HepG2 (cell line): Measurements from ENCODE around the gene FOLR2. TPM values are rescaled to one million over a fixed set of nuclear protein-coding genes. Genes with fewer than 3 reads are reported as not detected.

Experiments
- ATAC-seq: fragments of 200-7000 bp; cut with Tn5 transposase; 3 replicates; pipeline ENCODE4 v1.9.1; 2020; ENCODE audit warnings: mild to moderate bottlenecking, moderate library complexity
- BruUV-seq: library from RNA; stranded (reverse); fragments of 400-500 nt; replicated peaks from 2 replicates; lab custom pipeline; 2021; lab: Mats Ljungman, UMichigan
- CTCF ChIA-PET: fragments of 300-600 bp; formaldehyde crosslinking; extraction: SDS; loops from one replicate; lab custom pipeline; 2021; ENCODE audit warnings: low total read pairs, inconsistent platforms, low intra/inter-chr PET ratio; lab: Yijun Ruan, JAX
- POLR2A ChIA-PET: fragments of 350-600 bp; sonication (Branson Sonifier 250); formaldehyde crosslinking; loops from one replicate; lab custom pipeline; 2020; ENCODE audit warnings: antibody characterized with exemption, inconsistent platforms; lab: Yijun Ruan, JAX
- DNase-seq: peaks from one replicate; pipeline ENCODE4 v3.0.0-alpha.2; 2015; ENCODE audit warnings: low spot score
- FAIRE-seq: peaks from 3 replicates; lab custom pipeline; 2011; peaks lifted over from hg19 to GRCh38; lab: Jason Lieb, UNC
- H2AFZ ChIP-seq: one replicate; pipeline ENCODE4 v1.6.1; 2011; ENCODE audit warnings: low read length, inconsistent platforms
- H3K27ac ChIP-seq: fragments of 300-600 bp; 3 replicates; pipeline ENCODE4 v1.8.0; 2011; ENCODE audit warnings: mixed run types, mild to moderate bottlenecking, mixed read lengths, low read length, inconsistent platforms; ENCODE audit not compliant: insufficient read depth; ENCODE audit errors: extremely low read length
- H3K27me3 ChIP-seq, 2 experiments: fragments of 200-600 bp in 1 of 2; 2 replicates in 1 of 2; 3 replicates in 1 of 2; pipeline versions ENCODE4 v1.6.0 to v1.8.0; 2011; ENCODE audit warnings: low read length in 2 of 2, mild to moderate bottlenecking in 2 of 2, moderate library complexity in 2 of 2, inconsistent platforms in 1 of 2; ENCODE audit not compliant: insufficient read depth in 2 of 2, control insufficient read depth in 1 of 2
- H3K36me3 ChIP-seq, 2 experiments: fragments of 200-600 bp in 1 of 2; replicated peaks in 1 of 2; 2 replicates in 1 of 2; 3 replicates in 1 of 2; pipeline versions ENCODE4 v1.5.1 to v1.8.0; 2011; ENCODE audit warnings: low read length in 2 of 2, inconsistent platforms in 1 of 2; ENCODE audit not compliant: insufficient read depth in 2 of 2, control insufficient read depth in 1 of 2
- H3K4me1 ChIP-seq: 2 replicates; pipeline ENCODE4 v1.5.1; 2012; ENCODE audit warnings: low read length, inconsistent platforms; ENCODE audit not compliant: insufficient read depth
- H3K4me2 ChIP-seq: 2 replicates; pipeline ENCODE4 v1.6.0; 2011; ENCODE audit warnings: low read depth, low read length, inconsistent platforms
- H3K4me3 ChIP-seq, 3 experiments: fragments of 200-600 bp in 1 of 3; sonication (generic), shearing (Covaris generic) in 1 of 3; replicated peaks in 1 of 3; 2 replicates each; pipeline ENCODE4 v1.5.1; 2011 to 2016; ENCODE audit warnings: low read length in 3 of 3, inconsistent platforms in 2 of 3, low read depth in 2 of 3, mild to moderate bottlenecking in 2 of 3, control low read depth in 1 of 3, mixed read lengths in 1 of 3; ENCODE audit not compliant: insufficient read depth in 1 of 3
- H3K79me2 ChIP-seq: one replicate; pipeline ENCODE4 v1.6.1; 2011; ENCODE audit warnings: low read length, inconsistent platforms; ENCODE audit not compliant: insufficient read depth
- H3K9ac ChIP-seq: 2 replicates; pipeline ENCODE4 v1.6.0; 2011; ENCODE audit warnings: mild to moderate bottlenecking, low read depth, low read length, inconsistent platforms; ENCODE audit not compliant: insufficient read depth
- H3K9me3 ChIP-seq: 2 replicates; pipeline ENCODE4 v1.5.1; 2012; ENCODE audit warnings: mild to moderate bottlenecking, low read length
- H4K20me1 ChIP-seq: 2 replicates; pipeline ENCODE4 v1.6.0; 2011; ENCODE audit warnings: inconsistent platforms, mild to moderate bottlenecking, low read length, moderate library complexity; ENCODE audit not compliant: insufficient read depth
- CEBPG ChIP-seq: IDR thresholded peaks from 2 replicates; pipeline ENCODE4 v1.6.1; 2016
- ELK4 ChIP-seq: sonication (generic); formaldehyde crosslinking; IDR thresholded peaks from 2 replicates; pipeline ENCODE4 v1.9.0; 2021; ENCODE audit warnings: missing genetic modification reagents, borderline replicate concordance
- HNF4A ChIP-seq: sonication (generic); formaldehyde crosslinking; IDR thresholded peaks from 2 replicates; pipeline ENCODE4 v1.4.0; 2020; ENCODE audit warnings: missing genetic modification reagents
- HOXA9 ChIP-seq: sonication (generic); formaldehyde crosslinking; IDR thresholded peaks from 2 replicates; pipeline ENCODE4 v1.8.1; 2022; ENCODE audit warnings: missing genetic modification reagents, mild to moderate bottlenecking, moderate library complexity, borderline replicate concordance
- KDM2A ChIP-seq: sonication (generic); formaldehyde crosslinking; IDR thresholded peaks from 2 replicates; pipeline ENCODE4 v1.4.0; 2020; ENCODE audit warnings: low read depth, missing genetic modification reagents, borderline replicate concordance
- KDM5B ChIP-seq: sonication (generic); formaldehyde crosslinking; IDR thresholded peaks from 2 replicates; pipeline ENCODE4 v1.4.0; 2020; ENCODE audit warnings: missing genetic modification reagents, mild to moderate bottlenecking, borderline replicate concordance
- KMT2A ChIP-seq: sonication (generic); formaldehyde crosslinking; IDR thresholded peaks from 2 replicates; pipeline ENCODE4 v1.4.0; 2020; ENCODE audit warnings: missing genetic modification reagents
- MEIS2 ChIP-seq: sonication (generic); formaldehyde crosslinking; IDR thresholded peaks from 2 replicates; pipeline ENCODE4 v1.9.0; 2021; ENCODE audit warnings: mild to moderate bottlenecking, missing genetic modification reagents
- MIER3 ChIP-seq: IDR thresholded peaks from 2 replicates; pipeline ENCODE4 v1.6.1; 2016; ENCODE audit warnings: missing compliant biosample characterization, borderline replicate concordance
- NFYC ChIP-seq: IDR thresholded peaks from 2 replicates; pipeline ENCODE4 v1.6.1; 2016; ENCODE audit warnings: missing genetic modification reagents, missing compliant biosample characterization
- SKIL ChIP-seq: sonication (generic); formaldehyde crosslinking; IDR thresholded peaks from 2 replicates; pipeline ENCODE4 v1.8.0; 2022; ENCODE audit warnings: missing genetic modification reagents, mild to moderate bottlenecking, moderate library complexity, borderline replicate concordance
- SP2 ChIP-seq: sonication (generic); formaldehyde crosslinking; IDR thresholded peaks from 2 replicates; pipeline ENCODE4 v1.5.1; 2020; ENCODE audit warnings: mild to moderate bottlenecking, missing genetic modification reagents
- SP4 ChIP-seq: sonication (generic); formaldehyde crosslinking; IDR thresholded peaks from 2 replicates; pipeline ENCODE4 v1.8.1; 2023; ENCODE audit warnings: mild to moderate bottlenecking, missing genetic modification reagents
- SYNCRIP ChIP-seq: fragments of 200-400 bp; formaldehyde crosslinking; IDR thresholded peaks from 2 replicates; pipeline ENCODE4 v1.6.1; 2018; ENCODE audit warnings: mild to moderate bottlenecking, low read depth, low read length; ENCODE audit not compliant: insufficient read depth
- TFE3 ChIP-seq: IDR thresholded peaks from 2 replicates; pipeline ENCODE4 v1.6.1; 2016
- XBP1 ChIP-seq: sonication (generic); formaldehyde crosslinking; IDR thresholded peaks from 2 replicates; pipeline ENCODE4 v1.5.0; 2020; ENCODE audit warnings: missing genetic modification reagents
- ZFYVE20 ChIP-seq: sonication (generic); formaldehyde crosslinking; IDR thresholded peaks from 2 replicates; pipeline ENCODE4 v1.8.0; 2023; ENCODE audit warnings: low read depth, mild to moderate bottlenecking, moderate library complexity, missing genetic modification reagents, borderline replicate concordance
- ZNF224 ChIP-seq: sonication (generic); formaldehyde crosslinking; IDR thresholded peaks from 2 replicates; pipeline ENCODE4 v1.5.0; 2020; ENCODE audit warnings: mild to moderate bottlenecking, missing genetic modification reagents
- ZSCAN12 ChIP-seq: sonication (generic); formaldehyde crosslinking; IDR thresholded peaks from 2 replicates; pipeline ENCODE4 v1.9.0; 2021; ENCODE audit warnings: mild to moderate bottlenecking, missing genetic modification reagents
- WGBS: methylation state at CpG from one replicate; pipeline ENCODE4 v1.1.6; 2017; ENCODE audit warnings: low lambda C conversion rate; 5-methylcytosine and 5-hydroxymethylcytosine counted together
- in situ Hi-C: cut with HindIII; loops from 2 replicates; pipeline ENCODE4 v1.10.0; 2017; ENCODE audit warnings: low pct_unique_long_range_greater_than_20kb; ENCODE audit not compliant: extremely low pct_ligation_motif_present
- intact Hi-C: fragments of 100-400 bp; cut with micrococcal nuclease; formaldehyde crosslinking; loops from one replicate; pipeline ENCODE4 v1.10.0; 2022; ENCODE audit not compliant: unreplicated experiment
- polyA plus RNA-seq, 8 experiments: library from polyadenylated mRNA; depleted of rRNA in 3 of 8; stranded (reverse) in 7 of 8; unstranded in 1 of 8; fragments of >200 nt; fragmentation: Illumina TruSeq in 4 of 8; extraction: Trizol in 4 of 8; gene quantifications; 2 replicates each; pipeline versions ENCODE4 v1.2.1 to v1.2.3, GENCODE V29; 2011 to 2016; ENCODE audit warnings: low read depth in 4 of 8, missing spikeins in 1 of 8, mixed read lengths in 1 of 8; ENCODE audit not compliant: insufficient read depth in 1 of 8
- total RNA-seq, 5 experiments: library from RNA; depleted of rRNA; stranded (reverse); fragments of >200 nt; fragmentation: Illumina TruSeq; extraction: Trizol; gene quantifications; 2 replicates each; pipeline ENCODE4 v1.2.3, GENCODE V29; 2016; ENCODE audit warnings: low read depth in 1 of 5

FOLR2 gene
- total and polyA plus RNA-seq, 2 of the 13 experiments (the other 11 are each of a cell fraction or from before 2014, with no cell fraction given), result 0.09 TPM; not detected in 1

GRCh38 chr11:72222907-72223614 lies 6.5 kb downstream of the FOLR2 start:
- H3K9ac ChIP-seq, result peak overlapping the region; percentile 53
- FAIRE-seq (peak; percentile 56), ATAC-seq (peak; percentile 74), DNase-seq (peak; percentile 69)
- intact Hi-C loops, result no loop called here
- no peaks in the 10 kb centered on the region for H4K20me1 ChIP-seq
- under 1% methylated on average over 28 of the region's 47 CpGs for WGBS
- H3K4me1 ChIP-seq, result peaks cover 35% of the 10 kb centered on the region
- H2AFZ ChIP-seq, result peak overlapping the region; percentile 47
- H3K27me3 ChIP-seq, result peaks cover 3 to 12% of the 10 kb centered on the region in 2 experiments; a peak in 2 of 5 replicates
- in situ Hi-C loops, result no loop called here
- CTCF ChIA-PET, result no interaction called here
- peak overlapping the region; percentile 93 for H3K4me2 ChIP-seq
- peaks cover 7% of the 10 kb centered on the region for H3K79me2 ChIP-seq
- peak overlapping the region; percentile 39 for H3K27ac ChIP-seq
- H3K4me3 ChIP-seq, result peak overlapping the region; percentile 83 to 90 (median 85)
- no TSS peak for BruUV-seq
- POLR2A ChIA-PET, result interaction anchor here (1.2 to 1.7 kb wide), 4 partner anchors 12 to 111 kb away, joined by 4 to 5 read pairs (median 4); partner anchors contain the start of gene ANAPC15
- no peaks in the 10 kb centered on the region for H3K36me3 ChIP-seq
- H3K9me3 ChIP-seq, result no peaks in the 10 kb centered on the region
- TF ChIP-seq ZNF224 (CRISPR knock-in tag), result 0 out of 2 replicates have a peak, but pooled peaks have one; percentile 65
- TF ChIP-seq KDM2A, result peak; percentile 69
- TF ChIP-seq ZSCAN12 (CRISPR knock-in tag), result no peak
- TF ChIP-seq ELK4 (CRISPR knock-in tag), result no peak
- no peak for TF ChIP-seq HNF4A (CRISPR knock-in tag)
- no peak; the same call in 1 of the 2 replicates for TF ChIP-seq KDM5B (CRISPR knock-in tag)
- TF ChIP-seq SP2 (CRISPR knock-in tag), result no peak
- TF ChIP-seq HOXA9 (CRISPR knock-in tag), result no peak
- no peak for TF ChIP-seq SKIL
- TF ChIP-seq XBP1 (CRISPR knock-in tag), result no peak
- TF ChIP-seq CEBPG (CRISPR knock-in tag), result no peak
- TF ChIP-seq SYNCRIP, result no peak
- 0 out of 2 replicates have a peak, but pooled peaks have one; percentile 27 for TF ChIP-seq MEIS2 (CRISPR knock-in tag)
- 0 out of 2 replicates have a peak, but pooled peaks have one; percentile 26 for TF ChIP-seq KMT2A (CRISPR knock-in tag)
- TF ChIP-seq ZFYVE20, result no peak
- TF ChIP-seq NFYC (CRISPR knock-in tag), result no peak
- TF ChIP-seq SP4 (CRISPR knock-in tag), result peak; percentile 80
- TF ChIP-seq TFE3 (CRISPR knock-in tag), result no peak
- TF ChIP-seq MIER3, result peak; percentile 47; the same call in 1 of the 2 replicates
